HG03025 (cell line): ENCODE measurements around the gene IL1RAPL1.

Experiments
- ATAC-seq: cut with Tn5 transposase; IDR thresholded peaks from one replicate; pipeline ENCODE4 v1.9.1; 2021; ENCODE audit warnings: mild to moderate bottlenecking, moderate library complexity; ENCODE audit not compliant: unreplicated experiment, low FRiP score

IL1RAPL1 gene

DNA sequence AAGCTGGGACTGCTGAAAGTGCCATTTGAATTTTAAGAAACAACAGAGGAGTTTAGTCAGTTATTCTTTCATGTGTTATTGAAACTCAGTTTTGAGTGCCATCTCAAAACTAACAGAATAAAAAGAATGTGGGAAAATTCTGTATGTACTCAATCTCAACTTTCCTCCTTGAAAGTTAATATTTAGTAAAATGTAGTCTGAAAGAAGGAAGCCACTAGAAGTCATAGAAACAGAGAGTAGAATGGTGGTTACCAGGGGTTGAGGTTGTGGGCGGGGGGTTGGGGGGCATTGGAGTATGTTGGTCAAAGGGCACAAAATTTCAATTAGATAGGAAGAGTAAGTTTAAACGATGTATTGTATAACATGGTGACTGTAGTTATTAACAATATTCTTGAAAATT lies 999.9 kb downstream of the IL1RAPL1 start:
- ATAC-seq: no peak

DNA sequence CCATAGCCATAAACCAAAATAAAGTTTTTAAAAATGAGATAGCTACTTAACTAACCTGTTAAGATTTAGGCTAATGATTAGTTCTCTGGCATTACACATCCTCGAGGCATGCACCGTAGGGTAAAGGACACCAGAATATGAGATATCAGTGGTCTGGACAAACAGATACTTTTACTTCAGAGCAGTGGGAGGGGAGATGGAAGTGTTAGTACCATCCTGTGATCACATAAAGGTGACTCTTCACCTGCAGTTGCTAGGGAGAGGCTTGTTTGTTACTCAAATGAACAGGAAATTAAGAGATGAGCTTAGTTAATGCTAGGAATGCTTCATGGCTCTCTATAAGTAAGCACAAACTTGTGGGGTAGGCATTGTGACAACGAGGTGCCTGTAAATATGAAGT lies 1003.7 kb downstream of the IL1RAPL1 start:
- no peak for ATAC-seq

DNA sequence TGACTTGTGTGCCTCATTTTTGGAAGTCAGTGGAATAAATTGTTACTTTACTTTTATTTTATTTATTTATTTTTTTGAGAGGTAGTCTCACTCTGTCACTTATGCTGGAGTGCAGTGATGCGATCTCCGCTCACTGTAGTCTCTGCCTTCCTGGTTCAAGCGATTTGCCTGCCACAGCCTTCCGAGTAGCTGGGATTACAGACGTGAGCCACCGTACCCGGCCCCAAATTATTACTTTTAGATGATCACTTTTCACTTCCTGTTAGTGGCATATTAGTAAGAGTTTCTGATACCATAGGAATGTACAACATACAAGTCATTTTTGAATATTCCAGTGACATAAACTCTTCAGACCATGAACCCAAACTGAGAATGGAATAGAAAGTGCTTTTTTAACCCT lies 1017.1 kb downstream of the IL1RAPL1 start:
- no peak for ATAC-seq

DNA sequence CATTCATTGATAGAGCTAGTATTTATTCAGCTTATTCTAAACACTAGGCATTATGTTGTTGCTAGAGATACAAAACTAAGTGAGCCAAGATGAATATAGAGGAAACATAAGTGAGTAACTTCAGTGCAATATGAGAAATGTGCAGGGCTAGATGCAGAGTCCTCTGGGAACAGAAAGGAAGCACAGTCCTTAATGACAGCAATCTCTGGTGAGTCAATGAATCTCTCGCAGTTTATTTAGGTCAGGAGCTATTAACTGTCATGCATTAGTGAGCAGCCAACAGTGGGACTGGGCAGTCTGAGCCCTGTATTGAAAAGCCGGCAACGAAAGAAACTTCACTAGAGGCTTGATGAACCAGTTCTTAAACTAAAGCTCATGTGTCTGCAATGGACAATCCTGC lies 1030.0 kb downstream of the IL1RAPL1 start:
- ATAC-seq: no peak

DNA sequence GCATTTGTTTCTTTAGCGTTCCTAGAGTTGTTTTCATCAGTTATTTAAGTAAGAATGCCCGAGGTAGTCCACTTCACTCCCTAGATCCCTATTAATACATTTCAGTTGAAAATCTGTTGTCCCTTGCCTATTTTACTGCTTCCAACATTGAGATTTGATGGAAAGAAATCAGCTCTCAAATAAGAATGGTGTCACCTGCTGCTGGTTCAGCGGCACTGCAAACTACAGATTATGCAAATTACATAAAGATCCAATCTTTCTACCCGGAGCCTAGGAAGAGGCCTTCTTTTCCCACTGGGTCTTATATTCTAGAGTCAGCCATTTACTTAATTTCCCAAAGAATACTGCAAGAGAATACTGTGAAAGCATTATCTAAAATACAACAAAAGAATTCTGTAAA lies 1030.5 kb downstream of the IL1RAPL1 start:
- ATAC-seq: no peak

DNA sequence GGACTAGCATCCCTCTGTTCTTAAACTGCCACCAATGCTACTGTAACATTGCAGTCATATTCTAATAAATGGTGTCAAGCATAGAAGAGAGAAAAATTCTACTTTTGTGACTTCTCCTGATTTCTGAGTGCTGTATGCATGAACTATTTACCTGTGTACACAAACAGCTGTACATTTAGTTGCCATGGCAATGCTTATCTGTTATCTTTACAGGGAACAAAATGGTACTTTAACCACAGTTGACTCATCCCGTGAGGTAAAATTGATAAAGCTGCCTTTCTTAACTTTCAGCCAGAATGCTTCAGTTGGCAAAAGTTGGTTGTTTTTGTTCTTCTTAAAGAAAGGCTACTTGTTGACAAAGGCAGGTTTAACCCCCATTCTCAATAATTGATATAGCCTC lies 1040.6 kb downstream of the IL1RAPL1 start:
- ATAC-seq: no peak

DNA sequence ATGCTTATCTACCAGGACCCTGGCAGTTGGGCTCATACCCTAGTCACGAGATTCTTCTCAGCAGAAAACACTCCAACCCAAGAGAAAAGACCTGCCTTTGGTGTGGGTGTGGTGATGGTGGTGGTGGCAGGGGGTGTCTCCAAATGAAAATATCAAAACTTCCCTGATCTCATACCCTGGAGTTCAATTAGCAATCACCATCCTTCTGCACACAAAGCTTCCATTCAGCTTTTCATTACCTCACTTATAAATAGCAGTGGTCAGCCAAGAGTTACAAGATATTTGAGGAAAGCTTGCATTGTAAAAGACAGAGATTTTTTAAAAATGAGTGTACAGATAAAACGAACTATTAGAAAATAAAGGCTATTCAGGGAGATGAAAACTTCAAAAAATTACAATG lies 1047.3 kb downstream of the IL1RAPL1 start:
- ATAC-seq: no peak

DNA sequence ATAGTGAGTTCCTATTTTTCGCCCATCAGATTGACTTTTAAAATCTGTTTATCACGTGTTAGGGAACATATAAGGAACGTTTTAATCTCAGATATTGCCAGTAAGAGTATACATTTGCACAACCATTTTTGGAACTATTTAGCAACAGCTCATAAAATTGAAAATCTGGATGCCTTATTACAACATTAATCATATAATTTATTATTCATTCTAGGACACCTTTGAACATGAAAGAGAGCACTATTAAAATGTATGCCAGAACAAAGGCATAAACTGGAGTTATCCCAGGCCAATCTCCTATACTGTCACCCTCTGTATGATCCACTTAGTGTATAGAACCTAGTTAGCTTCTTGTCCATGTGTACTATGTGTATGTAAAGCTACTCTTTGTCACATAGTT lies 1049.1 kb downstream of the IL1RAPL1 start:
- ATAC-seq: no peak

DNA sequence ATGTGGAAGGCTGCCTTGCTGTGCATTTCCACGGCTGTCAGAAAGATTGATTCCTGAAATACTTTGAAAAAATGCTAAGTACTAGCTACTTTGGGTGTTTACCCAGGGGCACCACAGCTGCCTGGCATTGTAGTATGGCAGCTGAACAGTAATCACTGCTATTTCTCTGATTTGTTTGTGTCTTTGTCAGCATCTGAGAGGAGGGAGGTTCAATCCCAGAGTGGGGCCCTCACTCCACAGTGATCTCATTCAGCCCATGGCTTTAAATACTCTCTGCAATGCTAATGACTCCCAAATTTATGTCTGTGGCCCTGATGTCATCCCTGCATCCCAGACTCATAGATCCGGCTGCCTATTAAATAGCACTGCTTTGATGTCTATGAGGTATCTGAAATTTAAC lies 1052.9 kb downstream of the IL1RAPL1 start:
- ATAC-seq: no peak

DNA sequence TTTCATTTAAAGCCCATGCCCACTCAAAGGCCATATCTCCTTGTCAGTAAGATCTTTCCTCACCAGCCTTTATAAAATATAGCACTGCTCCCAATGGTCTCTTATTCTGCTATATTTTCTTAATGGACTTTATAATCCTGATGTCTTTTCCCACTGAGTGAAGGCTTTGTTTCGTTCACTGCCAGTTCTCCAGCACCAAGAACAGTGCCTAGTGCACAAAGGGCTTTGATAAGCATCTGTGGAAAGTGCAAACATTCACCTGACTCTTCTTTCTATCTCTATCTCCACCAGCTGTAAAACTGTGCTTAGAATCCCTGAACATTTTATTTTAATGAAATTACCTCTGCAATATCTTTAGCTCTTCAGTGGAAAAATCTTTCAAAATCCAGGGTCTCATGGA lies 1054.2 kb downstream of the IL1RAPL1 start:
- no peak for ATAC-seq

DNA sequence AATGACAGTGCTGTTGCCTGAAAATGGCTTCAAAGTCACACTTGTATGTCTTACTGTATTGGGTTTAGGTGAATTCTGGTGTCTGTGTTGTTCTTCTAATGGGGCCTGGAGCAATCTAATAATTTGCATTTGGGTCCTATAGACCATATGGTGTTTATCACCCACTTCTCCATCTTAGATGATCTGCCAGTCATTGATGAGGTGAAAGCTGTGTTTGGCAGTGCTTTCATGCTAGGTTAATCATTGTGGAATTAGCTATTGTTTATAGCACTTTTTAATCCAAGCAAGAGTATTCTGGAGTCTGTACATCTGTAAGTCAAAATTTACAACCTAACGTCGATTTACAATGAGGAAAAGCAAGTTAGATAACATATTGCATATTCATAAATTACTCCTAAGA lies 1055.9 kb downstream of the IL1RAPL1 start:
- ATAC-seq: no peak

DNA sequence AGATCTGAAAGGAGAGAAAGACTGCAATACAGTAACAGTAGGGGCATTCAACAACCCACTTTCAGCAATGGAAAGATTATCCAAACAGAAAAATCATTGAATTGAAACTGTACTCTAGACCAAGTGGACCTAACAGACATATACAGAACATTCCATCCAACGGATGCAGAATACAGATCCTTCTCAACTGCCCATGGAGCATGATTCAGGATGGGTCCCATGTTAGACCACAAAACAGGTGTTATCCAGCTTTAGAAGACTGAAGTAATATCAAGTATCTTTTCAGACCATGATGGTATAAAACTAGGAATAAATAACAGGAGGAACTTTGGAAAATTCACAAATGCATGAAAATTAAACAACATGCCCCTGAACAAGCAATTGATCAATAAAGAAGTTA lies 1060.9 kb downstream of the IL1RAPL1 start:
- no peak for ATAC-seq

DNA sequence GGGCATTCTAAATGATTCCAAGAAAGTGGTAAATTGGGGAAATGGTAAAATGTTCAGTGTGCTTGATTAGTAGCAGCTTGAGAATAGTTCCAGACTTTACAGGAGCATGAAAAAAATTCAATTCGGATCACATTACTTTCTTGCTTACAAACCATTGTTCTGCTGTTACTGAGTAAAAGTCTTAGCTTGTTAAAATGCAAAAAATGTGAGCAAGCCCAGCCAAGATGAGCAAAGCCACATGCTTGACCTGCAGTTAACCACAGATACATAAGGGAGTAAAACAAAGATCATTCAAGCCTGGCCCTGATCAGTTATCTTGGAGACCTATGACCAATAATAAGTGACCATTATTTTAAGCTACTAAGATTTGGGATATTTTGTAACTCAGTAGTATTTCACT lies 1065.2 kb downstream of the IL1RAPL1 start:
- no peak for ATAC-seq

DNA sequence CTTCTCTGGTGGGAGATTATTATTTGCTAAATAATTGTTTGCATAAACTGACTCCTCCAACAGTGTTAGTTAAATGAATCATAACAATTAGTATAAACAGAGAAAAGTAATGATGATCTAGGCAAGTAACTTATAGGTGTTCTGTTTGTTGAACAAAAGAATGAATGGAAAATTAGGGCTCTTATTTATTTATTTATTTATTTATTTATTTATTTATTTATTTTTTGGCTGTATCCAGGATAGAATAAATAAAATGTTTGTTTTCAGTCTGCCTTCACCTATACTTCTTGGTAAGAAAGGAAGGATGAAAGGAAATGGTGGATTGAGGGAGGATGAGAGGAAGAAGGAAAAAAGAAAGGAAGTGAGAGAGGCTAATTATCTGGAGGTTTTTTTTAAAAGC lies 1066.5 kb downstream of the IL1RAPL1 start:
- no peak for ATAC-seq

DNA sequence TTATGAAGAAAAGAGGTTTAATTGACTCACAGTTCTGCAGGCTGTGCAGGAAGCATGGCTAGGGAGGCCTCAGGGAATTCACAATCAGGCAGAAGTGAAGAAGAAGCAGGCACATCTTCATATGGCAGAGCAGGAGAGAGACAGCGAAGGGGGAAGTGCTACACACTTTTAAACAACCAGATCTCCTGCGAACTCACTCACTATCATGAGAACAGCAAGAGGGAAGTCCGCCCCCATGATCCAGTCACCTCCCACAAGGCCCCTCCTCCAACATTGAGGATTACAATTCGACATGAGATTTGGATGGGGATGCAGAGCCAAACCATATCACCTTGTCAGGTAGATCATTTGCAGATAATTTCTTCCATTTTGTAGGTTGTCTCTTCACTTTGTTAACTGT lies 1072.7 kb downstream of the IL1RAPL1 start:
- no peak for ATAC-seq

DNA sequence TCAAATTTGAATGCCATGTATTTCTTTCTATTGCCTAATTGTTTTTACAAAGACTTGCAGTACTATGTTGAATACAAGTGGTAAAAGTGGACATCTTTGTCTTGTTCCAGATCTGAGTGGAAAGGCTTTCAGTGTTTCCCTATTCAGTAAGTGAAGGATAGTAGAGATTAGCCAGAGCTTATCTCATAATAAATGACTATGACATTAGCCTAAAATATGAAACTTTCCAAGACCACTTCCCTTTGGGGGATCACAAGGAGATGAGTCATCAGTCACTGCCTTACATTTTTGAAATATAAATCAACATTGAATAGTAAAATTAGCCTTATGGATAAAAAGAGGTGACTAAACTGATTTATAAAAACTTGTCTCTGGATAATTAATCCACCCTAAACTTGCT lies 1074.0 kb downstream of the IL1RAPL1 start:
- ATAC-seq: no peak

DNA sequence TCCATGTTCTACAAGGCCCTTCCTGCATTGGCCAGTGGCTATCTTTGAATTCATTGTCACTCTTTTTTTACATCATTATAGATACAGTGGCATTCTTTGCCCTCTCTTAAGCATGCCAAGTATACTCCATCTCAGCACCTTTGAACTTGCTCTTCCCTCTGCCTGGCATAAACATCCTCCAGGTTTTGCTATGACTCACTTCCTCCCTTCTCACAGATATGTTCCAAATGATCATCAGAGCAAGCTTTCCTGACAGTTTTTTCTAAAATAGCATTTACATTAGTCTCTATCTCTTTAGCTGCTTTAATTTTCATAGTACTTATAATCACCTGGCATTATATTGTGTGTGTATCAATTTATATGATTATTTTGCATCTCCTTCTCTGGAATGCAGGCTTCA lies 1074.9 kb downstream of the IL1RAPL1 start:
- ATAC-seq: no peak

DNA sequence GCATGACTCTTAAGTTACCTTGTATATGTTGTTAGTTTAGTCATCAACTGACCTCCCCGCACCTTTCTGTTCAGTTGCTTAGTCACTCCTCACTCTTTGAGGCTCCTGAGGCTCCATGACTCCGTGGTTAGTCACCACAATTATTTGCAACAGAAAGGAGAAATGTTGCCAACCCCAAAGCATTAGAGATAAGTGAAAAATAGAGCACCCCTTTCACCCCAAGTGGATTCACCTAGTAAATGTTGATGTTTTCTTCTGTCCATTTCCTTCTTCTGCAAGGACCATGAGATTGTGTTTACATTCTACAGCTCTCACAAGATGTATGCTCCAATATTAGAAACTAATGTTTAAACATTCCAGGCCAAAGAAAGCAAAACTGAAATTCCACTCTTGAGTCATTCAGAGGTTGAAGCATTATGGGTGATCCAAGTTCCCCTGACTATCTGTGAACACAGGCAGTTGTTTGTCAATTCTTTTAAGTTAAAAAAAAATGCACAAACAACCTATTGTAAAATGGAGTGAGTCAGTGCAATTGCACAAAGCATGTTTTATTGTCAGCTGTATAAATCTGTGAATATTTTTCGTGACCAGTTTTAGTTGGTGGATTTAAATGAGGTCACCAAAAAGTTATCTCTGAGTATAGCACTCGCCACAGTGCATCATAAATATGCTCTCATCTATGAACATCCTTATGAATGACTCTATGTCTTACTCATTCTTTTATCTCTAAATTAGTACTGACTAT lies 1075.7 kb downstream of the IL1RAPL1 start:
- no peak for ATAC-seq

DNA sequence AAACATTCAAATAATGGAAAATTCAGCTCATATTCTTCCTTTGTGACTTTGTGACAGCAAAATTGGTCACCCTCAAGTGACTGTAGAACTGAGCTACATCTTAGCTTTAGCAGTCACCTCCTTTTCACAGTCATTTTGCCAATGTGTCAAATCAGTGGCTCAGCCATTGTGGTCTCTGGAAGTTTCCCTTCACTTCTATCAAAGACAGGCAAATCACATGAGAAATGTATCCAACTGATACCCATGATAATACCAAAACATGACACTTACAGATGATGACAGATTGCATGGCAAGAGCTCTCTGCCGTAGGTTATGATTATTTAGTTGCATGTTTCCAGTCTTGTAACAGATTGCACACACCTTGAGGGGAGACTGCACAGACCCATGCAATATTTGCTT lies 1078.3 kb downstream of the IL1RAPL1 start:
- no peak for ATAC-seq

DNA sequence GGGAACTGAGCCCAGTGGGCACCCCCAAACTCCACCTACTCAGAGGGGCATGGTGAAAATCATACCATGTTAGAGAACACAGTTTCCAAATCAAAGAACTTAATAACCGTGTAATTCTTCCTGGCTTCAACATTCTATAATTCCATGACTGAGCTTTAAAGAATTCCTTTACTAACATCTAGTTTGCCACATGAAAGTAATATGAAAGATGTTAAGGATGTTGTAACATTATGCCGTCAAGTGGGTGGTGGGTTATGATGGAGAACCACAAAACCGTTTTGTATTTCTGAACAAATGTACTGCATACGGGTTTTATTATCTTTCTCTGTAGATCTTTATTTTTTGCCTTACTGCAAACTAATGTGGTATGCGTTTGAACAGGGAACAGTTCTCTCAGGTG lies 1079.1 kb downstream of the IL1RAPL1 start:
- no peak for ATAC-seq

DNA sequence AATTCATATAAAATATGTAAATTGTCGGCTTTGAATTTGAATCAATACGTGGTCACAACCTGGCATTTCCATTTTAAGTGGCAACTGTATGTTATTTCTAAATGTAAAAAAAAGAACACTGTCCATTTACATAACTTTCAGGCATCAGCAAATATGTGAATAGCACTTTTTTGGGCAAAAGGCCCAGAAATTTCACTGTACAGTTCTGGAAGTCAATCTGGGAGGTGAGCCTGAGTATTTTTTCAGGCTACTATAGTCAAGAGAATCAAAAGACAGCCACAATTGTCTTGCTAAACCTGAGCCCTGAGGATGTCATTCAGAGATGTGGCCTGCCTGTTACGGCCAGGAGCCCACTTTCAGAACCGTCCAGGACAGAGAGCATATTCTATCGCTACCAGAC lies 1084.2 kb downstream of the IL1RAPL1 start:
- ATAC-seq: no peak

DNA sequence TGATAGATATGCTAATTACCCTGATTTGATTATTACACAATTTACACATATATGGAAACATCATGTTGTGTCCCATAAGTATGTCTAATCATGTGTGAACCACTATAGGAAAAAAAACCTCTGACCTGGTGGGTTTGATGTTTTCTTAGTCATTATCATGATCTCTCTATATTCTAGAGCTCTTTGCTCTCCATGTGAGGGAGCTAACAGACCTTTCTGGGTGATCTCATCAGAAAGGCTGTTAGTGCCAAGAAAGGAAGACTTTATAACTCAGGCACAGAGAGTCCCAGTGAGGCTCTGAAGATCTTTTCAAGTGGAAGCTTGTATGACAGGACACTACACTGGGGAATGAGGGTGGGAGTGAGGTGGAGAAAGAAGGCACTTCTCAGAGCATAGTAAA lies 1100.4 kb downstream of the IL1RAPL1 start:
- ATAC-seq: no peak

DNA sequence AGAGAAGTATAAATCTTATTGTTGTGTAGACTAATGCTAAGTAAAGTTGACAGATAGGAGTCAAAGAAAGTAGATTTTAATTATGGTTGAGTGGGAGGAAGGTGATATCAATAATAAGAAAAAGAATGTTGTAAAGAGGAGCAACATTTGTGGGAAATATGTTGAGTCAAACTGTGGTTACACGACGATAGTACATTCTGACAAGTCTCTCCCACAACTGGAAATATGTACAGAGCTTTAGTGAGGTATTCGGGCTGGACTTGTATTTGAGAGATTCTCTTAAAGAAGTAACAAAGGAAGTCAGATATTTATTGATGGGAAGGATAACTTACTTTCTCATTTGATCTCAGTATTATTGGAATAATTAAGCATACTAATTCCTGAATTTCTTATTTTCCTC lies 1102.8 kb downstream of the IL1RAPL1 start:
- no peak for ATAC-seq
